GM19372 (cell line): ENCODE data around the gene IGFBPL1.
"Not testable (repeated sequence)": the region's sequence is repeated elsewhere in the genome, so short reads cannot be mapped to it uniquely, and the experiment has no call there.

Experiments
- ATAC-seq: cut with Tn5 transposase; IDR thresholded peaks from one replicate; pipeline ENCODE4 v1.9.1; 2021; ENCODE audit warnings: mild to moderate bottlenecking, low read depth, moderate library complexity; ENCODE audit not compliant: unreplicated experiment

The IGFBPL1 gene

DNA sequence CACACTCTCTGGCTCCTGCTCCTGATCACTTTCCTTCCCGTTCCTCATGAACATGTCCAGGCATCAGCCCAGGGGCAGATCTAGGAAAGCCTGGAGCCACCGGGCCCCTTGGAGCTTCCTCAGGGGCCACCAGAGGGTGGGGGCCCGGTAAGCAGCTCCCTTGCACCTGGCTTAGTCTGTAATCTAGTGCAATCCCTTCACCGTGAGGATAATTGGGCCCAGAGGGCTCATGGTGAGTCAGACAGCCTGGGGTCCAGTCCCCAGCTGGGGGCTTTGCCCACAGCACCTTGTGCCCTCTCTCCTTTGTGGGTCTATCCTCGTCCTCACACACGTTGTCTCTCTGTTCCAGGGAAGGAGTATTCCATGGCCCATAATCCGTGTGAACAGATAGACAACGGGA lies 42.1 kb downstream of the IGFBPL1 start:
- ATAC-seq = no peak

DNA sequence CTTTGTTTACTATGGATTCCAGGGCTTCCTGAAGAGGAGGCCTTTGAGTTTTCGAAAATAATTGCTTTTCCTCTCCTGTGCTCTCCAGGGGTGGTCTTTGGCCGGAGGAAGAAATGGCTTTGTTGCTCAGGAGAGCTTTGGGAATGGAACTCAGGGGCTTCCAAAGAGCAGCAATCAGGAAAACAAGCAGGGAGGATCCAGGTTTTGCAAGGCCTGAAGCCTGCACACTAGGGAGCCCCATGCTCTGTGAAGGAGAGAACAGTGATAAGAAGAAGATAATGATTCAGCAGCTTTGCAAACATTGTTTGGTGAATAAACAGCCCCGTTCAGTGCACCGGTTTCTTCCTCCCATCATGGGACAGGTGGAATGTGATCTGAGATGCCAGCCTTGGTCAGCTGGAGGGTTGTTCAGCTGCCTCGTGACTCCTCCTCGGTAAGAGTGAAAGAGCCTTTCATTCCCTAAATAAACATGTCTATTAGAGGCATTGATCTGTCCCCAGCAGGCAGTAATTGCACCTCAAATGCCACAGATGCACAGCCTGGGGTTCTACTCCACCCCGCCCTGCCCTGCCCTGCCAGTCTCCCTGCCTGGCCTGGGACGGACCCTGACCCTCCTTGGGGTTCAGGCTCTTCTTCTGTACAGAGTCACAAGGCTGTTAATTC lies 43.3 kb downstream of the IGFBPL1 start:
- ATAC-seq = no peak

DNA sequence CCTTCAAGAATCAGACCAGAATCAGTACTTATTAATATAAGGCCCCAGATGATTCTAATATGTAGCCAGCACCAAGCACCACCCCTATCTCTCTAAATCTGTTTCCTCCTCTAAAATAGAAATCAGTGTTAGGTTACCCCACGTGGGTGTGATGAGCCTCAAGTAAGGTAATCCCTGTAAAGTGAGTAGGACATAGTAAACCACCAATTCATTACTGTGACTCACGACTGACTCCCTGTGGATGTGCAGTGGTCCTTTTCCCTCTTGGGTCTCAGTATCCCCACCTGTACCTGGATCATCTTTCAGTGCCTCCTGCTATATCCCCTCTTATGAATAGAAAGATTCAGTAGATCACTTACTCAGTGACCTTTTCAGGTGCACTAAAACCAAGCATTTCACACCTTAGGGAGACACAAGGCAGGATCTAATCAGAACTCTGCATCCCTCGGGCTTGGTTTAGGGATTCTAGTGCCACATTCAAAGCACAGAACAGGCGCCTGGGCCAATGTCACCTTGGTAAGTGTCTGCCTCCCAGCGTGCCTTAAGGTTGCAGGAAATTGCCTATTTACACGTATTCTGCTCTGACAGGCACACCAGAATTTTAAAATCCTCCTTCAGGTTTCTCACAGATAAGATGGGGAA lies 43.9 kb downstream of the IGFBPL1 start:
- no peak for ATAC-seq

DNA sequence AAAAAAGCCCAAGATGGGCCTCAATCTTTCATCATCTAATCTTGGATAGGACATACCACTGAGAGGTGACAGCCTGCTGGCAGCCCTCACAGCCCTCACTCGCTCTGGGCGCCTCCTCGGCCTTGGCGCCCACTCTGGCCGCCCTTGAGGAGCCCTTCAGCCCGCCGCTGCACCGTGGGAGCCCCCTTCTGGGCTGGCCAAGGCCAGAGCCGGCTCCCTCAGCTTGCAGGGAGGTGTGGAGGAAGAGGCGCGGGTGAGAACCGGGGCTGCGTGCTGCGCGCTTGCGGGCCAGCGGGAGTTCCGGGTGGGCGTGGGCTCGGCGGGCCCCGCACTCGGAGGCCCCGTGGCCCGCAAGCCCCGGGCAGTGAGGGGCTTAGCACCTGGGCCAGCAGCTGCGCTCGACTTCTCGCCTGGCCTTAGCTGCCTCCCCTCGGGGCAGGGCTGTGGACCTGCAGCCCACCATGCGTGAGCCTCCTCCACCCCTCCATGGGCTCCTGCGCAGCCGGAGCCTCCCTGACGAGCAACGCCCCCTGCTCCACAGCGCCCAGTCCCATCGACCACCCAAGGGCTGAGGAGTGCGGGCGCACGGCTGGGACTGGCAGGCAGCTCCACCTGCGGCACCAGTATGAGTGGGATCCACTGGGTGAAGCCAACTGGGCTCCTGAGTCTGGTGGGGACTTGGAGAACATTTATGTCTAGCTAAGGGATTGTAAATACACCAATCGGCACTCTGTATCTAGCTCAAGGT lies 46.7 kb downstream of the IGFBPL1 start:
- ATAC-seq = not testable (repeated sequence)

DNA sequence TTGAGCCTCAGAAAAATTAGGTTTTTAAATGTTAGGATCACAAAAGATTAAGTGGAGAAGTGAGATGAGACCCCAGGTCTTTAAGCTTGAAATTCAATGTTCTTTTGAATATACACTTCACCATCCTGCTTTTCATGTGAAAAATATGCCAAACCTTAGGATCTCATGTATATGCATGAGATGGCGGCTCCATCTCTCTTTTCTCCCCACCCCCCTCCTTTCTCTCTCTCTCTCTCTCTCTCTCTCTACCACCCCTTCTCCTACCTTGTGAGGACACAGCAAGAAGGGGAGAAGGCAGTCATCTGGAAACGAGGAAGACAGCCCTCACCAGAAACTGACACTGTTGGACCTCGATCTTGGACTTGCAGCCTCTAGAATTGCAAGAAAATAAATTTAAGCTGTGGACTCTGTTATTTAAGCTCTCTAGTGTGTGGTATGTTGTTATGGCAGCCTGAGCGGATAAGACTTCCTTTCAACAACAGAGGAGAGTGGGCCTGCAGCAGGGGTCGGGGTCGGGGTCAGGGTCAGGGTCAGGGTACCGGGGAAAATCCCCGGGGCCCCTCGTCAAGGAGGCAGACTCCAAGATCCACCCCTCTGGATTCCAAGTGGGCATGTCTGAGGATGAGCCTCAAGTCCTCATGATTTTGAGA lies 48.1 kb downstream of the IGFBPL1 start:
- no peak for ATAC-seq

DNA sequence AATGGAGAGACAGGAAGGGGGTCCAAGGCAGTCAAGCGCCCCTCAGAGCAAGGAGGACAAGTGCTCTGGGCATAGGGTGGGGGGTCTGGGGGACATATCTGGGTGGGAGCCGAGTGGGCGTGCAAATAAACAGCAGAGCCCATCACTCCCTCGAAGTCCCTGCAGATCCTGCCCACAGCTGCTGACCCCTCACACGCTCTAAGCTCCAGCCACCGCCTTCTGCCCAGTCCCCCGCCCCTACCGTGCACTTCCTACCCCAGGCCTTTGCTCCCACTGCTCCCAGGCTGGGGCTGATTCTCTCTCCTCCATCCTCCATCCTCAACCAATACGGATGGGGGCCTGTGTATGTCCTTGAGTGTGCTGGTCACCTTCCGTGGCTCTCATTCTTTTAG lies 48.7 kb downstream of the IGFBPL1 start:
- no peak for ATAC-seq

DNA sequence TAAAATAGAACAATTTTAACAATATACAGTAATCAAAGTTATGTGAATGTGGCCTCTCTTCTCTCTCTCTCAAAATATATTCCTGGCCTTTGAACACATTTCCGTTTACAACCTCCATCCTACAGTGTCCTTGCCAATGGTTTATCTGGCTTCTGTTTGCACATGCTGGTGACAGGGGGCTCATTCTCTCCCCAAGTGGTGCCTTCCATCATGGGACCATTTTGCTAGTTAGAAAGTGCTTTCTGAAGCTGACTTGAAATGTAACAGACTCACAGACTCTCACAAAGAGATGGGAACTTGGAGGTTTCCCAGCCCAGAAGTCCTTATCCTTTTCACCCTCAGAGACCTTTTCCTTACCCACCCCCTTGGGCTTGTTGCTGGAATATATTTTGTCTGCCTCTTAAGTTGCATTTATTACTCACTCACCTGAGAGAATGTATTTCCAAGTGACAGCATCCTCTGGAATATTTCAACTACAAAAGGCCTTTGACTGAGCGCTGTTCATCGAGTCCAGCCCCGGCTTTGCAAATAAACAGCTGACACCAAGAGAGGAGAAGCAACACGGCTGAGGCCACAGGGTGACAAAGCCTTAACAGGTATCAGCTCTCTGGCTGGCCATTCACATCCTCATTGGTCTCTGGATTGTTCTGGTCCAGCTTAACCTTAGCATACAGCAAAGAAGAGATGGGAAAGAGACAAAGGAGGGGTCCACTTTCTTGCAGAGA lies 49.2 kb downstream of the IGFBPL1 start:
- no peak for ATAC-seq

DNA sequence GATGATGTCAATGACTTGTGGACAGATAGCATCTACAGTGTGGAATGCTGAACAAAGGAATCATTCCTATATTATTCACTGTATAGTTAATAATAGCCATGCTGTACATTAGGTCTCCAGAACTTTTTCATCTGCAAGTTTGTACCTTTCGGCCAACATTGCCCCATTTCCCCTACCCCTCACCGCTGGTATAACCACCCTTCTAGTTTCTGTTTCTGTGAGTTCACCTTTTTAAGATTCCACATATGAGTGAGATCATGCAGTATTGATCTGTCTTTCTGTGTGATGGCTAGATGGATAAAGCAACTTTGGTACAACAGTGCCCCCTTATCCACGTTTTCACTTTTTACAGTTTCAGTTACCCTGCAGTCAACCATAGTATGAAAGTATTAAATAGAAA lies 50.6 kb downstream of the IGFBPL1 start:
- no peak for ATAC-seq

DNA sequence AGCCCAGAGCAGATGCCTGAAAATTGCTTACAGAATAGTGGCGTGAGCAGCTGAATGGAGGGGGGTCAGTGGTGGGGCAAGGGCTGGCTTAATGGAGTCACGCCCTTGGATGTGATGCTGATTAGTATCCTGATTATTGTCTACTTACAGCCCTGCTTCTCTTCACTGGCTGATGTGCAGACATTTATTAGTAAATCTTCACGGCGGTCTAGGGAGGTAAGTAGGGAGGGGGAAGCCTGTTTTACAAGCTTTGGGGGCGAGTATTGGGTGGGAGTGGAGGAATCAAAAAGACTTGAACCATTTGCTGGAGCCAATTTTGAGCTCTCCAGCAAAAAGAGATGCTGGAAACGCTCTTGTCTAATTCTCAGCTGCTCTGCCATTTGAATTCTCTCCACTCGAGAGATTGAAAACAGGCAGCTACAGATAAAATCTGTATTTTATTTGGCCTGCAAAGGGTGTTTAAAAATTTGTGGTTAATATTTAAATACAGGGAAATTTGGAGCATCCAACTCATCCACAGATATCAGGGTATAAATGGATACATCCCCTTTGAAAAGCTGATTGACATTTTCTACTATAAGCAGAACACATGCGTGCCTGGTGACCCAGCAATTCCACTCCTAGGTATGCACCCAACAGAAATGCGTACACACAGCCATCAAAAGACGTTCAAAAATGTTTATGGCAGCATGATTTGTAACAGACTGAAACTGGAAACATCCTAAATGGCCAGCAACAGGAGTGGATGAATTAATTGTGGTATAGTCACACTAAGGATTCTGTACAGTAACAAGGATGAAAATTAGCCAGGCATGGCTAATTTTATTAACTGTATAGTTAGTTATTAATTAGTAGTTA lies 51.3 kb downstream of the IGFBPL1 start:
- ATAC-seq = no peak

DNA sequence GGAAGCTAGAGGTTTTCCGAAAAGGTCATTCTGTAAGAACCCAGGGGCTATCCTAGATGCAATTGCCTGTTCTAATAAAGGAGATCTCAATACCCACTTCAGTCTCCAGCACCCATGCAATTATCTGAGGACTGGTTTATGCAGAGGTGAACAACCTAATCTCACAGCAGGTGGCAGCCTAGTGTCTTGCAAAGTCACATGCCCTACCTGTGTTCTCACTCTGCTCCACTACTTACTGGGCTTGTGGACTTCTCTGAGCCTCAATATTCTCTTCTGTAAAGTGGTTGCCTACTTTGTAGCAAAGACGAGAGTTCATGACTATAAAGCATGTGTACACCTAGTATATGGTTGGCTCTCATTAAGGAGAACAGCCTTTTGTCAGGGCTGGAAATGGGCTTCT lies 52.8 kb downstream of the IGFBPL1 start:
- peak; percentile 84 for ATAC-seq

DNA sequence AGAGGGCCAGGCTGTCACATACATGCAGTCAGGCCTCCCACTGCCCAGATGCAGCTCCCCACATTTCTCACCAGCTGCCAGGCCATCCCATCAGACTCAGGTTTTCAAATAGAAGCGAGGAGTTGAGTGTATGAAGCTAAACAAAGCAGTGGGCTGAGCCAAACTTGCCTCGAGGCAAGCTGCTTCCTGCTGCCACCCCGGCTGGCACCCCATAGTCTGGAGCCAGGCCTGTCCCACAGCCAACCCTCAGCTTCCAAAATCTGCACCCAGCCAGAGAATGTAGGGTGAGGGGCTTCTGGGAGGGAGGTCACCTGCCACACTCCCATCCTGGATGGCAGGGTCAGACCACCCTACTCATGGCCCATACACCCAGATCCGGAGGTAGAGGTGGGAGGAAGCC lies 54.1 kb downstream of the IGFBPL1 start:
- no peak for ATAC-seq

DNA sequence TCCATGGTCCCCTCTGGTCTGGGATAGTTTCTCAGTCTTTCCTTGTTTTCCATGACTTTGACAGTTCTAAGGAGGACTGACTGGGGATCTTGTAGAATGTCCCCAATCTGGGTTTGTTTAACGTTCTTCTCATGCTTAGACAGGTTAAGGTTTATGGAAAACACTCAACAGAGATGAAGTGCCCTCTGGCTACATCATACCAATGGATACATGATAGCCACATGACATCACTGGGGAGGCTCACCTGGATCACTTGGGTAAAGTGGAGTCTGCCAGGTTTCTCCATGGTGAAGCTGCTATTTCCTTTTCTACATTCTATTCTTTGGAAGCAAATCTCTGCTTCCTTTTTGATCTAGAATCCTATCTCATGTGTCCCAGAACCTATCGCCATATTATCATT lies 55.5 kb downstream of the IGFBPL1 start:
- no peak for ATAC-seq

DNA sequence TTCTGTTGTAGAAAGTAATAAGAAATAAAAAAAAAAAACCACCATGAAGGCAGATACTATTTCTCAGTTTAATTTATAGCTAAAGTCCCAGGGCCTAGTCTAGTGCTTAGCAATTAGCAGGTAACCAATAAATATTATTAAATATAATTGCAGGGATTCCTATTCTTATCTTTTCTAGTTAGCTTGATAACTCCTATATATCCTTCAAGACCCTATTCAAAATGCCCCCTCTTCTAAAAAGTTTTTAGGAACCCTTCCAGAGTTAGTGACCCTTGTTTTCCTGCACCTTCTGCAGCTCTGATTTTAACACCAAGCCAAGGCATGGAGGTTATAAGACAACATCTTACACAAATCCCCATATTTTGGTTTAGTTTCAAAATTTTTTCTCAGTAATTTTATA lies 56.4 kb downstream of the IGFBPL1 start:
- ATAC-seq = no peak

DNA sequence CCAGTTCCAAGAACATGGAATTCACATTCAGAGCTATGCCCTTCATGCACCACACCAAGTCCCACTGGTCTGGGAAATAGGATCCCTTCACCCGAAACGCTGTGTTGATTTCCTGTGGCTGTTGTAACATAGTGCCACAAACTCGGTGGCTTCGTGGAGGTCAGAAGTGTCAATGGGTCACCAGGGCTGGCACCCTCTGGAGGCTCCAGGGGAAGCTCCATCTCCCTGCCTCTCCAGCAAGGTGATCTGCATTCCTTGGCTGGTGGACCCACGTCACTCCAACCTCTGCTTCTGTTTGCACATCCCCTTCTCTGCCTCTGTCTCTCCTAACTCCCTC lies 60.7 kb downstream of the IGFBPL1 start:
- ATAC-seq = no peak

DNA sequence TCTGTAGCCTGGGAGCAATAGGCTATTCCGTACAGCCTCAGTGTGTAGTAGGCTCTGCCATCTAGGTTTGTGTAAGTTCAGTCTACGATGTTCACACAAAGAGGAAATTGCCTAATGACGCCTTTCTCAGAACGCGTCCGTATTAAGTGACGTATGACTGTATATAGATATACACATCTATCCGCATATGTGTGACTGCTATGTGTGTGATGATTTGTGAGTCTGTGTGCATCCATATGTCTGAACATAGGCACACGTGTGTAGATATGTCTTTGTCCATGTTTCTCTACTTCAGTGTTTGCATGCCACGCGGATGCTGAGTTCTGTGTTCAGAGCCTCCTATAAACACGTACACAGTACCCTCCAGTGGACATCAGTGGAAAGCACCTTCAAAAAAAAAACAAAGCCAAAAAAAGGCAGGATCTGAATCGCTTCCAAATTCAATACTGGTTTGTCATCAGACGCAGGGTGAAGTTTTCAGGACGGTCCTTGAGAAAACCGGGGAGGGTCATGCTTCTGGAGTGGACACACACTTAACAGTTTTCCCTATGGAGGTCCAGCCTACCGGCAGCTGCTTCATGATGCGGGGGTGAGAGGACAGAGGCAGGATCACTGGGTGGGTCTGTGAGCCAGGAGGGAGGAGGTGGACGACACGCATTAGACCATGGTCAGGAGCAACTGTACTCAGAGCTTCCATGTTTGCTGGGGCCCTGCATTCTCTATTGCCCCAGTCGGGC lies 61.2 kb downstream of the IGFBPL1 start:
- ATAC-seq = no peak

DNA sequence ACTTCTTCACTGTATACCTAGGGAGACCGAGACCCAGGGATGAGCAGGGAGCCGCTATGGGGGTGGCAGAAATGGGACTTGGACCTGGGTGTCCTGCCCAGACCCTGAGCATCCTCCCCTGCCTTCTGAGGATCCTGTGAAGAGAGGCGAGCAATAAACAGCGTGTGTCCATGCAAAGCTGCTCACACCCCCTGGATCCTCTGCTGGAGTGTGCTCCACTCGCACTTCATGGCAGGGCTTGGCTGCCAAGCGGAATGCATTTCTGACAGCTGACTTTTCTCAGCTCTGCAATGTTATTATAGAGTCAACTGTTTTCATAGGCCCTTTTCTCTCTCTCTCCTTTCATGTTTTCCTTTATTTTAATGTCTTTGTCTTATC lies 62.8 kb downstream of the IGFBPL1 start:
- no peak for ATAC-seq

DNA sequence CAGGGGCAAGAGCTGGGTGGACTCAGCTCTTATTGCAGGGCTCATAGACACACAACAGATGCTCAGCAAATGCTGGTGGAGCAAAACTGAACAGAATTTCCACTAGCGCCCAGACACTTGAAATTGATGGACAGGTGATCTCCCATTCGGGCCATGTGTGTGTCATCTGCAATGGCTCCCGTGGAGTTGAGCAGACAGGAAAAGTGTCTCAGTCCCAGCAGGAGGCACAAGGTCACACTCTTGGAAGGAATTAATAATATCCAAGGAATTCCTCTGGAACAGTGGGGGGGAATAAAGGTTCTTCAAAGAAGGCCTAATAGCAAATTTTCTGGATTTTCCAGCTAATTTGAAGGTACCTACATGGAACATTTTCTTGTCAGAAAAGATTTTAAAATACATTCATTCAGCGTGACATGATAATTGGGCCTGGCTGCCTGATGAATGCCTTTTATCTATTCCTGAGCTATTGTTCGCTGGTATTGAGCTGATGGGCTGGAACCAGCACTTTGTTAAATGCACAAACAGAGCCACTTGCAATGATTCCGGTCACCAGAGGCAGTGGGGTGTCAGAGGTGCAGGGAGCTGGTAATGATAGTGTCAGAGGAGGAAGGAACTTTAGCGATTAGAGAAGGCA lies 63.3 kb downstream of the IGFBPL1 start:
- no peak for ATAC-seq

DNA sequence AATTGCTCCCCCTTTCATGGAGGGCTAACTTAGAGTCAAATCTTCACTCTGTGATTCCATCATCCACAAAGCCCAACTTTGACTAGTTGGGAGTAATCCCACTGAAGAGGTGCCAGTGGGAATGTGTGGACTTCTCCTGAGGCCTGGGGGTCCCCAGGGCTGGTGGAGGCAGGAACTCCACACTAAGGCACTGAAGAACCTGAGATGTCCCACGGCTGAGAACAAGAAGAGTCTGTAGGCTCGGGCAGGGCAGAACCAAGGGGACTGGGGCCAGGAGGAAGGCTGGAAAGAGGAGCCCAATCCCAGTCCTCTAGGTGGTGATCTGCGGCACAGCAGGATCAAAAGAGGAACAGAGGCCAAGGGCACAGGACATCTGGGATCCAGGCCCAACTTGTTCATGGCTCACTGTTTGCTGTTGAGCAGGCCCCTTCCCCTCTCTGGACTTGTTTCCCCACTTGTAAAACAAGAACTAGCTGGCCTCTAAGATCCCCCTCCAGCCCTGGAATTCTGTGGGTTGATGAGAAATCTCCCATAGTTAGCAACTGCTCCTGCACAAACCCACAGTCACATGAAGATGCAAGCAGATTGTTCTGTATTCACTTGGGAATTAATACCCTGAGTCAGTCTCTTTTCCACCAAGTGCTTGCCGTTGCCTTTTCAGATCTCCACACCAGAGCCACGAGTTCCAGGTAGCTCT lies 64.4 kb downstream of the IGFBPL1 start:
- ATAC-seq = no peak
